Measurements from ENCODE around the gene CPEB3. TPM values are rescaled to one million over a fixed set of nuclear protein-coding genes. Genes with fewer than 3 reads are reported as not detected.

Gene CPEB3
- total and polyA plus RNA-seq, 12 donors: 0.71 to 17.6 (median 13.3) TPM

GRCh38 chr10:92001581-92001980 is 289.3 kb downstream of the CPEB3 start:
- 94 to 99% methylated on average over 3 of the region's 3 CpGs for WGBS, 2 donors
- peaks cover 0 to 11% (median 0%) of the 10 kb centered on the region in 11 donors for H3K9me3 ChIP-seq
- H3K27ac ChIP-seq: no peak overlapping the region
- no peak overlapping the region for H3K4me3 ChIP-seq
- TF ChIP-seq, protein P1, sequence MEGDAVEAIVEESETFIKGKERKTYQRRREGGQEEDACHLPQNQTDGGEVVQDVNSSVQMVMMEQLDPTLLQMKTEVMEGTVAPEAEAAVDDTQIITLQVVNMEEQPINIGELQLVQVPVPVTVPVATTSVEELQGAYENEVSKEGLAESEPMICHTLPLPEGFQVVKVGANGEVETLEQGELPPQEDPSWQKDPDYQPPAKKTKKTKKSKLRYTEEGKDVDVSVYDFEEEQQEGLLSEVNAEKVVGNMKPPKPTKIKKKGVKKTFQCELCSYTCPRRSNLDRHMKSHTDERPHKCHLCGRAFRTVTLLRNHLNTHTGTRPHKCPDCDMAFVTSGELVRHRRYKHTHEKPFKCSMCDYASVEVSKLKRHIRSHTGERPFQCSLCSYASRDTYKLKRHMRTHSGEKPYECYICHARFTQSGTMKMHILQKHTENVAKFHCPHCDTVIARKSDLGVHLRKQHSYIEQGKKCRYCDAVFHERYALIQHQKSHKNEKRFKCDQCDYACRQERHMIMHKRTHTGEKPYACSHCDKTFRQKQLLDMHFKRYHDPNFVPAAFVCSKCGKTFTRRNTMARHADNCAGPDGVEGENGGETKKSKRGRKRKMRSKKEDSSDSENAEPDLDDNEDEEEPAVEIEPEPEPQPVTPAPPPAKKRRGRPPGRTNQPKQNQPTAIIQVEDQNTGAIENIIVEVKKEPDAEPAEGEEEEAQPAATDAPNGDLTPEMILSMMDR (IDR thresholded peaks at IDR 0.05): no peak
- ATAC-seq: no peak
- intact Hi-C loops (cut with DNase I): no loop called here
- DNase-seq: no peak
- H3K36me3 ChIP-seq: peaks cover 0 to 93% (median 29%) of the 10 kb centered on the region in 9 donors
- H3K27me3 ChIP-seq: no peaks in the 10 kb centered on the region
- no peaks in the 10 kb centered on the region for H3K4me1 ChIP-seq

Other genes with a start within 250 kb of the CPEB3 start
- 10 to 100 TPM; 25.6 to 40.1 (median 33.9) TPM for gene MARCHF5, start 89 bp upstream of the CPEB3 start, total RNA-seq
- 10 to 100 TPM; 10.2 to 26.1 TPM for gene MARCHF5, start 89 bp upstream of the CPEB3 start, polyA plus RNA-seq

Measured in heart right ventricle (tissue), 16 donors.